ENCODE results near the gene TWNK.

TWNK gene

GRCh38 chr10:100965820-100966219 is 21.5 kb upstream of the TWNK start:
- H3K4me2 ChIP-seq (ENCODE audit: low read length), result no peak overlapping the region
- H3K9me3 ChIP-seq (ENCODE audit: low read length), result no peaks in the 10 kb centered on the region
- H2AFZ ChIP-seq (ENCODE audit: low read length), result no peak overlapping the region
- H3K9me2 ChIP-seq (ENCODE audit: low read depth, low read length), result no peaks in the 10 kb centered on the region
- H3F3A ChIP-seq (ENCODE audit: insufficient read depth, low read length), result no peaks in the 10 kb centered on the region
- no peaks in the 10 kb centered on the region for H3K79me2 ChIP-seq (ENCODE audit: insufficient read depth, low read length)
- no peak overlapping the region for H3K4me3 ChIP-seq (ENCODE audit: low read depth, low read length, poor library complexity, severe bottlenecking)
- no peak overlapping the region for H3K27ac ChIP-seq (ENCODE audit: low read depth, low read length, poor library complexity, severe bottlenecking)
- no peak for TF ChIP-seq EZH2 (IDR thresholded peaks at IDR 0.05; ENCODE audit: borderline replicate concordance, low read length)
- TF ChIP-seq CTCF (IDR thresholded peaks at IDR 0.05; ENCODE audit: low read length), result no peak
- peaks cover 7% of the 10 kb centered on the region for H3K4me1 ChIP-seq (ENCODE audit: insufficient read depth, low read length, severe bottlenecking)
- peaks cover 15% of the 10 kb centered on the region; the same call in 1 of the 2 replicates for H3K36me3 ChIP-seq (ENCODE audit: insufficient read depth, low read length)
- no peaks in the 10 kb centered on the region for H3K27me3 ChIP-seq (ENCODE audit: insufficient read depth, low read length)
- no peaks in the 10 kb centered on the region for H4K20me1 ChIP-seq (ENCODE audit: insufficient read depth, low read length)
- no peak overlapping the region for H3K9ac ChIP-seq (ENCODE audit: low read length)

- H3K27ac ChIP-seq (ENCODE audit: low read depth, low read length, poor library complexity, severe bottlenecking), result no peak overlapping the region
- no peak overlapping the region for H3K4me2 ChIP-seq (ENCODE audit: low read length)
- H3K9me2 ChIP-seq (ENCODE audit: low read depth, low read length), result no peaks in the 10 kb centered on the region
- no peak overlapping the region for H2AFZ ChIP-seq (ENCODE audit: low read length)
- no peaks in the 10 kb centered on the region for H3K9me3 ChIP-seq (ENCODE audit: low read length)
- peaks cover 9% of the 10 kb centered on the region; the same call in 1 of the 2 replicates for H3K36me3 ChIP-seq (ENCODE audit: insufficient read depth, low read length)
- no peaks in the 10 kb centered on the region for H3K27me3 ChIP-seq (ENCODE audit: insufficient read depth, low read length)
- H3K79me2 ChIP-seq (ENCODE audit: insufficient read depth, low read length), result no peaks in the 10 kb centered on the region
- TF ChIP-seq EZH2 (IDR thresholded peaks at IDR 0.05; ENCODE audit: borderline replicate concordance, low read length) (no peak), CTCF (IDR thresholded peaks at IDR 0.05; ENCODE audit: low read length) (no peak)
- no peak overlapping the region for H3K4me3 ChIP-seq (ENCODE audit: low read depth, low read length, poor library complexity, severe bottlenecking)
- H3K9ac ChIP-seq (ENCODE audit: low read length), result no peak overlapping the region
- H3K4me1 ChIP-seq (ENCODE audit: insufficient read depth, low read length, severe bottlenecking), result peaks cover 7% of the 10 kb centered on the region
- no peaks in the 10 kb centered on the region for H4K20me1 ChIP-seq (ENCODE audit: insufficient read depth, low read length)
- H3F3A ChIP-seq (ENCODE audit: insufficient read depth, low read length), result no peaks in the 10 kb centered on the region
Measured at GRCh38 chr10:100966887-100967286, 20.5 kb upstream of the TWNK start.

GRCh38 chr10:100967332-100967731 is 20.0 kb upstream of the TWNK start:
- Histone ChIP-seq H3K4me2 (ENCODE audit: low read length) (no peak overlapping the region), H3K4me1 (ENCODE audit: insufficient read depth, low read length, severe bottlenecking) (peaks cover 7% of the 10 kb centered on the region), H3K9me3 (ENCODE audit: low read length) (no peaks in the 10 kb centered on the region), H3K36me3 (ENCODE audit: insufficient read depth, low read length) (peaks cover 5% of the 10 kb centered on the region; the same call in 1 of the 2 replicates), H3K9me2 (ENCODE audit: low read depth, low read length) (no peaks in the 10 kb centered on the region), H3K27ac (ENCODE audit: low read depth, low read length, poor library complexity, severe bottlenecking) (no peak overlapping the region), H4K20me1 (ENCODE audit: insufficient read depth, low read length) (no peaks in the 10 kb centered on the region), H3F3A (ENCODE audit: insufficient read depth, low read length) (no peaks in the 10 kb centered on the region), H2AFZ (ENCODE audit: low read length) (no peak overlapping the region), H3K27me3 (ENCODE audit: insufficient read depth, low read length) (no peaks in the 10 kb centered on the region), H3K9ac (ENCODE audit: low read length) (no peak overlapping the region), H3K4me3 (ENCODE audit: low read depth, low read length, poor library complexity, severe bottlenecking) (no peak overlapping the region), H3K79me2 (ENCODE audit: insufficient read depth, low read length) (no peaks in the 10 kb centered on the region)
- TF ChIP-seq CTCF (IDR thresholded peaks at IDR 0.05; ENCODE audit: low read length), result no peak
- TF ChIP-seq EZH2 (IDR thresholded peaks at IDR 0.05; ENCODE audit: borderline replicate concordance, low read length), result no peak

All from OCI-LY1 (cell line).